Fibroblast of skin of abdomen (primary cell): Measurements from ENCODE around the gene PRKCH.

Experiments used
- DNase-seq: peaks from one replicate; pipeline ENCODE4 v3.0.0-alpha.2; 2013

Gene PRKCH

GRCh38 chr14:61557854-61558253 is 236.5 kb downstream of the PRKCH start:
- no peak for DNase-seq

- no peak for DNase-seq
Measured at GRCh38 chr14:61558271-61558670, 236.9 kb downstream of the PRKCH start.

- no peak for DNase-seq
Measured at GRCh38 chr14:61559641-61560201, 238.3 kb downstream of the PRKCH start.

- no peak for DNase-seq
Measured at GRCh38 chr14:61560323-61560722, 238.9 kb downstream of the PRKCH start.

- DNase-seq = peak; percentile 88
Measured at GRCh38 chr14:61561104-61561503, 239.7 kb downstream of the PRKCH start.

GRCh38 chr14:61561657-61562276 is 240.4 kb downstream of the PRKCH start:
- peak; percentile 100 for DNase-seq

GRCh38 chr14:61562321-61563161 is 241.2 kb downstream of the PRKCH start:
- DNase-seq = peak; percentile 100

- DNase-seq = no peak
Measured at GRCh38 chr14:61563162-61563511, 241.8 kb downstream of the PRKCH start.

- DNase-seq = no peak
Measured at GRCh38 chr14:61563880-61564617, 242.7 kb downstream of the PRKCH start.

- DNase-seq = peak; percentile 99
Measured at GRCh38 chr14:61564618-61565091, 243.3 kb downstream of the PRKCH start.

- DNase-seq = no peak
Measured at GRCh38 chr14:61565181-61565580, 243.8 kb downstream of the PRKCH start.

GRCh38 chr14:61565836-61566536 is 244.6 kb downstream of the PRKCH start:
- peak; percentile 91 for DNase-seq

GRCh38 chr14:61566537-61567225 is 245.3 kb downstream of the PRKCH start:
- DNase-seq = peak; percentile 63

- DNase-seq = no peak
Measured at GRCh38 chr14:61567838-61568571, 246.6 kb downstream of the PRKCH start.

GRCh38 chr14:61568572-61569011 is 247.2 kb downstream of the PRKCH start:
- no peak for DNase-seq

- no peak for DNase-seq
Measured at GRCh38 chr14:61569308-61569707, 247.9 kb downstream of the PRKCH start.

GRCh38 chr14:61569812-61570548 is 248.6 kb downstream of the PRKCH start:
- DNase-seq = peak; percentile 82

- peak; percentile 50 for DNase-seq
Measured at GRCh38 chr14:61570549-61571290, 249.3 kb downstream of the PRKCH start.

- DNase-seq = no peak
Measured at GRCh38 chr14:61571917-61572316, 250.5 kb downstream of the PRKCH start.
